IMR-90 (cell line): ENCODE results near the gene RHOH.

ENCODE experiments used
- CEBPB ChIP-seq: IDR thresholded peaks from 2 replicates; pipeline ENCODE4 v1.6.1; 2012; ENCODE audit warnings: low read depth, low read length, improper control_type of control experiment
- CHD1 ChIP-seq: IDR thresholded peaks from 2 replicates; pipeline ENCODE4 v1.6.1; 2012; ENCODE audit warnings: low read depth, low read length, improper control_type of control experiment
- CTCF ChIP-seq: conservative IDR thresholded peaks from 2 replicates; pipeline ENCODE4 v1.5.1; 2012; ENCODE audit warnings: mild to moderate bottlenecking, low read depth, low read length, improper control_type of control experiment
- ELK1 ChIP-seq: fragments of 150-350 bp; IDR thresholded peaks from 2 replicates; pipeline ENCODE4 v1.6.1; 2016; ENCODE audit warnings: low read depth, mild to moderate bottlenecking, low read length, moderate library complexity, borderline replicate concordance
- FOS ChIP-seq: fragments of 150-350 bp; IDR thresholded peaks from 2 replicates; pipeline ENCODE4 v1.6.1; 2016; ENCODE audit warnings: low read depth, low read length
- MAFK ChIP-seq: IDR thresholded peaks from 2 replicates; pipeline ENCODE4 v1.6.1; 2012; ENCODE audit warnings: low read depth, low read length, improper control_type of control experiment
- MAZ ChIP-seq: IDR thresholded peaks from 2 replicates; pipeline ENCODE4 v1.6.1; 2012; ENCODE audit warnings: low read depth, mild to moderate bottlenecking, low read length, improper control_type of control experiment, moderate library complexity, borderline replicate concordance
- POLR2A ChIP-seq: IDR thresholded peaks from 2 replicates; pipeline ENCODE4 v1.6.1; 2012; ENCODE audit warnings: mild to moderate bottlenecking, low read depth, low read length
- RAD21 ChIP-seq: IDR thresholded peaks from 2 replicates; pipeline ENCODE4 v1.6.1; 2012; ENCODE audit warnings: low read length, improper control_type of control experiment
- RCOR1 ChIP-seq: IDR thresholded peaks from 2 replicates; pipeline ENCODE4 v1.6.1; 2012; ENCODE audit warnings: mild to moderate bottlenecking, low read length, improper control_type of control experiment; ENCODE audit not compliant: insufficient replicate concordance

- TF ChIP-seq CTCF (no peak), CEBPB (no peak), POLR2A (no peak), CHD1 (no peak), ELK1 (no peak), MAFK (no peak), FOS (no peak), MAZ (no peak), RCOR1 (no peak), RAD21 (no peak)
These were observed 5.7 kb upstream of the RHOH start for GRCh38 chr4:40190880-40191815.
